GM12864 (cell line): ENCODE data around the gene EPHX1.

ENCODE experiments used
- DNase-seq: peaks from one replicate; pipeline ENCODE4 v3.0.0-alpha.2; 2011; ENCODE audit warnings: low read depth
- H3K4me3 ChIP-seq: 2 replicates; pipeline ENCODE4 v1.5.1; 2011; ENCODE audit warnings: mild to moderate bottlenecking, low read depth, low read length, control low read depth
- CTCF ChIP-seq: IDR thresholded peaks from 2 replicates; pipeline ENCODE4 v1.5.1; 2011; ENCODE audit warnings: low read depth, mild to moderate bottlenecking, moderate library complexity, low read length, control low read depth, inconsistent platforms; ENCODE audit errors: missing control alignments

The EPHX1 gene

GRCh38 chr1:225766967-225767633 lies 42.8 kb upstream of the EPHX1 start:
- no peak overlapping the region for H3K4me3 ChIP-seq

GRCh38 chr1:225767634-225768540 lies 42.0 kb upstream of the EPHX1 start:
- no peak for TF ChIP-seq CTCF
- H3K4me3 ChIP-seq = no peak overlapping the region
- no peak for DNase-seq

More at GRCh38 chr1:225766967-225767633, 42.8 kb upstream of the EPHX1 start:
- no peak for TF ChIP-seq CTCF
- DNase-seq = no peak

GRCh38 chr1:225768662-225769426 lies 41.1 kb upstream of the EPHX1 start:
- TF ChIP-seq CTCF = no peak

GRCh38 chr1:225769687-225770086 lies 40.2 kb upstream of the EPHX1 start:
- TF ChIP-seq CTCF = no peak
- no peak for DNase-seq
- H3K4me3 ChIP-seq = no peak overlapping the region

More at GRCh38 chr1:225768662-225769426, 41.1 kb upstream of the EPHX1 start:
- no peak overlapping the region for H3K4me3 ChIP-seq
- no peak for DNase-seq

- DNase-seq = no peak
- H3K4me3 ChIP-seq = no peak overlapping the region
- TF ChIP-seq CTCF = no peak
Observed at GRCh38 chr1:225770561-225771248, 39.2 kb upstream of the EPHX1 start.

GRCh38 chr1:225771661-225772322 lies 38.1 kb upstream of the EPHX1 start:
- H3K4me3 ChIP-seq = no peak overlapping the region
- DNase-seq = no peak
- TF ChIP-seq CTCF = no peak
